HepG2 (cell line): ENCODE measurements around the gene PRDX4.

Source experiments
- CBX2 ChIP-seq, 2 experiments: fragments of 200-600 bp in 1 of 2; sonication (generic); formaldehyde crosslinking in 1 of 2; IDR thresholded peaks; 2 replicates each; pipeline versions ENCODE4 v1.7.0 to v1.8.1; 2018 to 2022; ENCODE audit warnings: low read depth in 2 of 2, low read length in 1 of 2, mild to moderate bottlenecking in 1 of 2, missing genetic modification reagents in 1 of 2
- CEBPB ChIP-seq: IDR thresholded peaks from 2 replicates; pipeline ENCODE4 v1.6.1; 2011; ENCODE audit warnings: low read depth, low read length, improper control_type of control experiment, borderline replicate concordance
- EP300 ChIP-seq, 3 experiments: sonication (generic) in 1 of 3; formaldehyde crosslinking in 1 of 3; IDR thresholded peaks; 2 replicates each; pipeline versions ENCODE4 v1.5.1 to v1.6.1; 2011 to 2020; ENCODE audit warnings: low read depth in 2 of 3, low read length in 2 of 3, borderline replicate concordance in 1 of 3, improper control_type of control experiment in 1 of 3, mild to moderate bottlenecking in 1 of 3, missing genetic modification reagents in 1 of 3, moderate library complexity in 1 of 3
- SMAD3 ChIP-seq: sonication (generic); formaldehyde crosslinking; IDR thresholded peaks from 2 replicates; pipeline ENCODE4 v1.4.0; 2020; ENCODE audit warnings: missing genetic modification reagents
- SP2 ChIP-seq: sonication (generic); formaldehyde crosslinking; IDR thresholded peaks from 2 replicates; pipeline ENCODE4 v1.5.1; 2020; ENCODE audit warnings: mild to moderate bottlenecking, missing genetic modification reagents
- ZNF274 ChIP-seq: sonication (generic); formaldehyde crosslinking; IDR thresholded peaks from 2 replicates; pipeline ENCODE4 v1.5.1; 2020; ENCODE audit warnings: mild to moderate bottlenecking, missing genetic modification reagents
- ZNF644 ChIP-seq: IDR thresholded peaks from 2 replicates; pipeline ENCODE4 v1.6.1; 2016; ENCODE audit warnings: low read depth
- TF ChIP-seq, protein P1 (sequence below), 2 experiments: sonication (generic) in 1 of 2; formaldehyde crosslinking in 1 of 2; IDR thresholded peaks; 2 replicates each; pipeline versions ENCODE4 v1.6.1 to v1.9.0; 2014 to 2022; ENCODE audit warnings: antibody characterized with exemption in 1 of 2, borderline replicate concordance in 1 of 2, inconsistent platforms in 1 of 2, low read depth in 1 of 2, missing genetic modification reagents in 1 of 2

DNA sequence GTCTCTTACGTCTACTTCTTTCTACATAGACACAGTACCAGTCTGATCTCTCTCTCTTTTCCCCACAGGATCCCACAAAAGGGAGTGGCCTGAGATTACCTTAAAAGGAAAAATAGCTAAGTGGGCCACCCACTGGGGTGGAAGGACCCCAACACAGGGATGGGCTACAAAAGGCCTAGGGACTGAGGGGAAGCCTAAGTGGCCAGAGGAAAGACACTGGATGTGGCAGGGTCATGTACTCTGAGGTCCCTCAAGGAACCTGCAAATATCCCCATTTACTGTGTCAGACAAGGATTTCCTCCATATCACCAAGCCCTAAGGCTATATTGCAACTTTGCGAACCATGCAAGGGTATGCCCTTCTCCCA is 6.5 kb upstream of the PRDX4 start:
- TF ChIP-seq CBX2 (IDR thresholded peaks at IDR 0.05; ENCODE audit: low read depth, low read length) (no peak), CBX2 (CRISPR knock-in tag; IDR thresholded peaks at IDR 0.05; ENCODE audit: low read depth) (no peak), ZNF644 (no peak), EP300 (IDR thresholded peaks at IDR 0.05; ENCODE audit: low read depth in 2 of 2, low read length in 2 of 2) (no peak), EP300 (CRISPR knock-in tag; IDR thresholded peaks at IDR 0.05; ENCODE audit: borderline replicate concordance) (no peak), SMAD3 (CRISPR knock-in tag) (no peak), CEBPB (no peak), SP2 (no peak), ZNF274 (CRISPR knock-in tag) (no peak)
- TF ChIP-seq, protein P1, sequence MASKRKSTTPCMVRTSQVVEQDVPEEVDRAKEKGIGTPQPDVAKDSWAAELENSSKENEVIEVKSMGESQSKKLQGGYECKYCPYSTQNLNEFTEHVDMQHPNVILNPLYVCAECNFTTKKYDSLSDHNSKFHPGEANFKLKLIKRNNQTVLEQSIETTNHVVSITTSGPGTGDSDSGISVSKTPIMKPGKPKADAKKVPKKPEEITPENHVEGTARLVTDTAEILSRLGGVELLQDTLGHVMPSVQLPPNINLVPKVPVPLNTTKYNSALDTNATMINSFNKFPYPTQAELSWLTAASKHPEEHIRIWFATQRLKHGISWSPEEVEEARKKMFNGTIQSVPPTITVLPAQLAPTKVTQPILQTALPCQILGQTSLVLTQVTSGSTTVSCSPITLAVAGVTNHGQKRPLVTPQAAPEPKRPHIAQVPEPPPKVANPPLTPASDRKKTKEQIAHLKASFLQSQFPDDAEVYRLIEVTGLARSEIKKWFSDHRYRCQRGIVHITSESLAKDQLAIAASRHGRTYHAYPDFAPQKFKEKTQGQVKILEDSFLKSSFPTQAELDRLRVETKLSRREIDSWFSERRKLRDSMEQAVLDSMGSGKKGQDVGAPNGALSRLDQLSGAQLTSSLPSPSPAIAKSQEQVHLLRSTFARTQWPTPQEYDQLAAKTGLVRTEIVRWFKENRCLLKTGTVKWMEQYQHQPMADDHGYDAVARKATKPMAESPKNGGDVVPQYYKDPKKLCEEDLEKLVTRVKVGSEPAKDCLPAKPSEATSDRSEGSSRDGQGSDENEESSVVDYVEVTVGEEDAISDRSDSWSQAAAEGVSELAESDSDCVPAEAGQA (IDR thresholded peaks at IDR 0.05; ENCODE audit: low read depth), result no peak
- TF ChIP-seq, protein P1 (CRISPR knock-in tag; IDR thresholded peaks at IDR 0.05; ENCODE audit: borderline replicate concordance), result no peak
